Activated T-cell treated with anti-CD3 and anti-CD28 coated beads, Interleukin-2, amount 50 U/mL, for 1 hour (primary cell): ENCODE measurements around the gene ALK.

ENCODE experiments used
- DNase-seq: peaks from one replicate; pipeline ENCODE4 v3.0.0-alpha.2; 2020

ALK gene

GRCh38 chr2:29522951-29523669 is 398.3 kb downstream of the ALK start:
- no peak for DNase-seq

- DNase-seq: no peak
These were observed 401.4 kb downstream of the ALK start for GRCh38 chr2:29520001-29520400.

DNA sequence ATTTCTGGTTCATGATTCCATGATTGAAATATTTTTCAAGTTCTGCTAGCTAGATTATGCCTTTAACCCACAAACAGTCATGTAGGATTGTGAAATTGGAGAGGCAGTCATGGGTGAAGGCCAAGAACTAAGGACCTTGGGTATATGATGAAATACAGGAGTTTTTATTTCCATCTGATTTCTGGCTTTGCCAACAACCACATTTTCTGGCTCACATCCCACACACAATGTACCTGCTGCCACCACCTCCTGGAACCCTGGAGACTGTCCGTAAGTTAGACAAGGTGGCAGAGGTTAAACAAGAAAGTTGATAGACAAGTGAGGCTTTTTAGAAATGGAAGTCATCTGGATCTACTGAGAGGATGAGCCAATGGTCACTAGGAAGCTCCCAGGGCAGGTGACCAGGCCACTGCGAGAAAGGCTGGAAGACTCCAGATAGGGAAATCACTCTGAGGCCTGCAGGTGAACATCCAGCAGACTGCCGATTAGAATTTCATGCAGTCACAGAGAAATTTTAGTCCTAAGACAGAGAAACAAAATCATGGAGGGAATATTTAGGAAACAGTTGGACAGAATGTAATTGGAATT is 402.0 kb downstream of the ALK start:
- DNase-seq: no peak

DNA sequence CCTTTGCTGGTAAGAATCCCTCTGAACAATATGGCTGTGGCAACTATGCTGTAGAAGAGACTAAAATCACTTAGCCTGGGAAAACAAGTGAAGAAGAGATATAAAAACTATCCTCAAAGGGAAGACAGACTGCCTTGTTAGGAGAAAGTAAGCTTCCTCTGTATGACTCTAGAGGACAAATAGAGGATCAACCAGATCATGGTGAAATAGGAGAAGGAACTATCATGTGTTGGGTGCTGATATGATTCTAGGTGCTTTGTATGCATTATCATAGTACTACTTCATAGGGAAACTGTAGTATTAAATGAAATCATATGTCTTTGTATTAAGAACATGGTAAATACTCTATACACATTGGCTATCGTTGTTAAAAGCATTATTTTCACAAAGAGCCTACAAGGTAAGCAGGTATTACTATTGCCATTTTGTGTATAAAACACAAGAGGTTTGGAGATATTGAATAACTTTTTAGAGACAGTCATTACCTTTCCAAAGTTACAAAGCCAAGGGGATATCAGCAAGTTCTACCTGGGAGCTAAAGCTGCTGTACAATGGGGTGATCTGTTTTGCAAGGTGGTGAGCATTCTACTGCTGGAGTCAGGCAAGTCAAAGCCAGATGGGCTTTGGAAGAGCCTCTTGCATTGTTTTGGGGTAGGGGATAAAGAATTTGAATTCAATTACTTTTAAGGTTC is 402.6 kb downstream of the ALK start:
- no peak for DNase-seq

DNA sequence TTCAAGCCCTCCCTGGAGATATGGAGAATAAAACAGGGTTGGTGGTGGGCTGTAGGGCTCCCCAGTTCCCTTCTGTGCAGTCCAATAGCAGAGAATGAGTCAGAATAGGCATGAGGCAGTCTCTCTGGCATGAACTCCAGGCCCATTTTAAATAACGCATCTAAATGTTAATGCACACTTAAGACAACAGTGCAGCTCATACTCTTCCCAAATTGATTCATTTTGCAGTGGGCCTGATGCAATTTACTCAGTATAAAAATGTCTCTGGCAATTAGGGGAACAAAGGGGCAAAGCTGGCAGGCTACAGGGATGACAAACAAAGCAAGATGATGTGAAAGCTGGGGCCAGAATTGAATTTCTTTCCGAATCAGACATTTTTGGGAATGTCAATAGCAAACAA is 403.4 kb downstream of the ALK start:
- DNase-seq: no peak

GRCh38 chr2:29517413-29517812 is 404.0 kb downstream of the ALK start:
- no peak for DNase-seq

- no peak for DNase-seq
These were observed 404.6 kb downstream of the ALK start for GRCh38 chr2:29516767-29517166.

DNA sequence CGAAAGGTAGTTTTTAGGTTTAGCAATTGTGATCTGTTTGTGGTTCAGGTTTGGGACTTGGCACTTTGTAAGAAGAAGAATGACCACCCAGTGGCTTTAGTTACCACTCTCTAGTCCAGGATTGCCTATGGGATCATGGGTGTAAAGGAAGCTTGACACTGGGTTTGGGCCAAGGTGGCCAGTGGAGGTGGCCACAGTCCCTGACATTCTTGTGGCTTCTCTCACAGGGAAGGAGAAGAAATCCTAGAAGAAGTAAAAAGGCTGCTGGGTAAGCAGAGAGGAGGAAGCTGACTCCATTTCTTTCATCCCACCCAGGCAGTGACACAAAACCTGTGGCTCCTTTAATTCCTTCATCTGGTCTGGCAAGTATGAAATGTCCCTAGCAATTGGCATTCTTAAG is 411.5 kb downstream of the ALK start:
- no peak for DNase-seq

DNA sequence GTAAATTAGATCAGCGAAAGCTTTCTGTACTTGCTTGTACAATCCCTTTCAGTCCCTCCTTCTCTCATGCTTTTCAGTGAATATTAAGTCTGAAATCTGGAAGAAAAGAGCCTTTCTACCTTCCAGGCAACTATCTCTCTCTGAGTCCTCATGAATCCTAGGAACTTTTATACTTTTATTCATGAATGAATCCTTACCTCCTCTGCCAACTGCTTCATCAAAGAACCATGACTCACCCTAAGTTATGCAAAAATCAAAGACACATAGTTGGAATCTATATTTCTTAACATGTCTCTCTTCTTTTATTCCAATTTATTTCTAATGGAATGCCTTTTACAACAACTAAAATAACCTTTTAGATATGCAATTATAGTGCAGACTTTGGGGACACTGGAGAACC is 412.0 kb downstream of the ALK start:
- DNase-seq: no peak

DNA sequence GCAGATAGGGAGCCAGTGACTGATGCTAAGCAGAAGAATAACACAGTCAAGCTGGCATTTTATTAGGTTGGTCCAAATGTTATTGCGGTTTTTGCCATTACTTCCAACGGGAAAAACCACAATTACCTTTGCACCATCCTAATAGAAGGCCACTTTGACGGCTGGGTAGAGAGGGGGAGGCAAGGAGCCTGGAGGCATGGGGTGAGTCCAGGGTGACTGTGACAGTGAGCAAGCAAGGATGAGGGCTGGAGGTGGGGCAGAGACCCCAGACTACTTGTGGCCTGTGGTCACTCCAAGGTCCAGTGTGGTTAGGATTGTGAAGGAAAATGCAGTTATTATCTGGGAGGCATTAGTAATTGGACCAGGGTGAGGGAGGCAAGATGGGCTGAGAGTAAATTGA is 416.6 kb downstream of the ALK start:
- no peak for DNase-seq

DNA sequence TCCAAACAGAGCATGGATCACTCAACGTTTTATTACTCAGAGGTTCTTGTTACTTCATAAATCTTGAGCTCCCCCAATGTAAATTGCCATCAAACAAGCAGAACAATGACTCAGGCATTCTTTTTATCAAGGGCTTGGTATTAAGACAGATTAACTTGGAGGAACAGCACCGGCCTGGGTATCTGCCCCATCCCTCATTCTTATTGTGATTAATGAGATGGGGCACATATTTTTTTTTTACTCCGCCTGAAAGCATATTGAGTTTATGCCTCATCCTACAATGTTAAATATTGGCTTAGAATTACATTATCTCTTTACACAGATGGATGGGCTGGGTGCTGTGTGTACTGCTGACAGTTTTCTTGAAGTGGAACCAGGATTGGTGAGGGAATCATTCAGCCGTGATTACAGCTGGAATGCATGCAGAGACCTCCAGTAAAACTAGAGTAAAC is 418.9 kb downstream of the ALK start:
- DNase-seq: no peak

DNA sequence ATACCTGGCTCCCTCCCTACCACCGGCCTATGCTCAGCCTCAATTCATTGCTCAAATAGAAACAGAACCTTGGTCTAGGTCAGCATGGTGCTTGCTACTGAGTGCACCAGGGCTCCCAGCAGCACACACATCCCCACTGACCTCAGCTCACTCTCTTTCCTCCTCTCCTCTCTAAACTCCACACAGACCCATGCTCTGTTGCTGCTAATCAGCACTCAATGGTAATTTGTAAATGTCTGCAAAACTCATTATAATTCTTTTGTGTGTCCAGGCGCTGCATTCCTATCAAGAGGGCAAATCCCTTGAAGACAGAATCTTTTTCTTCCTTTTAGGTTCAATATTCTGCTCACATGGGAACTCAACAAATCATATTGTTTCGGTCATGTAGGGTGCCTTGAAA is 424.0 kb downstream of the ALK start:
- no peak for DNase-seq

GRCh38 chr2:29496198-29496597 is 425.2 kb downstream of the ALK start:
- no peak for DNase-seq

GRCh38 chr2:29495536-29496060 is 425.8 kb downstream of the ALK start:
- DNase-seq: no peak

DNA sequence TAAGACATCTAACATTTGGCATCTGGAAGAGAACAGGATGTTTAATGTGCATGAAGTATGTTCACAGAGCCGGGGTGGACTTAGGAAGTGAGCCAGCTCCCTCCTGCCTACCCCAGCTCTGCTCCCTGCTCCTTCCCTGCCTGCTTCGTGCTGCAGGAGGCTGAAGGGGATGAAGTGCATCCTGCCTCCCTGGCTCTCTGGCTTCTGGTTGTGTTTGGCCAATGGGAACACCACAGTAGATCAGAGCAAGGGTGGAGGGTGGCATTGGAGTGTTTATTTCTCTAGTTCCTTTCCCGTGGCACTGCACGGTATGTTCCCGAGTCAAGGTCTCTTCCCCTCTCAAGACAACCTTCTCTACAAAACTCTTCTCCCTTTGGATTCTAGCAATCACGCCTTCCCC is 426.3 kb downstream of the ALK start:
- DNase-seq: no peak

GRCh38 chr2:29492701-29493100 is 428.7 kb downstream of the ALK start:
- no peak for DNase-seq

DNA sequence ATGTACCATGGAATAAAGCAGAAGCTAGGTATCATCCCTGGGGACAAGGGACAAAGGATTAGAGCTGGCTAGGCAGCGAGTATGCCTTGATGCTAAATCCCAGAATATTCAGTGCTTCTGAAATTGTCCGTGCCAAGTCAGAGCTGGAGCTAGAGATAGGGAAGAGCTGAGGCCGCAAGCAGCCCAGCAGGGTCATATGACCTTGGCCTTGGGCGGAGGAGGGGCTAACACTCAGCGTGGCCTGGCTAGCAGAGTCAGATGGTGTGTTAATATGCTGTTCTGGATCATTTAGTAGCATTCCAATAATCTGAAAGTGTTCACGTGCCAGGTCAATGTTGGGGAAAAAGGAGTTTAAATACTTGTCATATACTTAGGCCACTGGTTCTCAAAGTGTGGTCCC is 431.3 kb downstream of the ALK start:
- DNase-seq: no peak

- no peak for DNase-seq
These were observed 431.8 kb downstream of the ALK start for GRCh38 chr2:29489568-29489967.

GRCh38 chr2:29487967-29488555 is 433.3 kb downstream of the ALK start:
- DNase-seq: no peak

DNA sequence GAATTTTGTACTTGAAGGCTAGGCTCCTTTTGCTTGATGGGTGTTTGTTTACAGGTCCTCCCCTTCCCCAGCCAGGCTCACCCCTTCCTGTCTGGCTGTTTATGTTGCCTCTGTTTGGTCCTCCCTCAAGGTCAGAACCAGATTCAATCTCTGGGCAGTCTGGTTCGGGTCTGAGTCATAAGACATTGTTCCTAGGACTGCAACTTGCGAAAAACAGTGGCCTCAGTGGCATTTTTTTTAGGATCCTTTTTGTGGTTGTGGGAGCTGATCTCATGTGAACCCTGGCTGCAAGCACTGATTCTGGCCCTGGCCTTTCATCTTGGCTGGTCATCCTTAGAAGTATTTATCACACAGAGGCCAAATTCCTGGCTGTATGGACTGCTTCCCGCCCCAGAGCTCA is 435.8 kb downstream of the ALK start:
- DNase-seq: no peak

DNA sequence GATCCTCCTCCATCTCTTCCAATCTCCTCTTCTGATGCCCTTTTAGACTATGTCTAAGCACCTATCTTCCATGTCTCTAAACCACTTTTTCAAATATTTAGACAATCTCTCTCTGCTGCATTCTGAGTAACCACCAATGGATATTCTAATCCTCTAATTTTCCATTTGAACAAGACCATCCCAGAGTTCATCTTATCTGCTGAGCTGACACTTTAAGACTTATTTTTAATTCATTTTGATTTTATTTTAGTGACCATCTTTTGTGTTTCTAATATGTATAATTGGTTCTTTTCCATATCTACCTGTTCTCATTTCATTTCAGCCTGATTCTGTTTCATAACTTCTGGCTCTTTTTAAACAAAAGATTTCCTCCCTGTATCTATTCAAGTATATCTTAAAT is 436.3 kb downstream of the ALK start:
- DNase-seq: no peak

- no peak for DNase-seq
These were observed 438.5 kb downstream of the ALK start for GRCh38 chr2:29482867-29483266.

DNA sequence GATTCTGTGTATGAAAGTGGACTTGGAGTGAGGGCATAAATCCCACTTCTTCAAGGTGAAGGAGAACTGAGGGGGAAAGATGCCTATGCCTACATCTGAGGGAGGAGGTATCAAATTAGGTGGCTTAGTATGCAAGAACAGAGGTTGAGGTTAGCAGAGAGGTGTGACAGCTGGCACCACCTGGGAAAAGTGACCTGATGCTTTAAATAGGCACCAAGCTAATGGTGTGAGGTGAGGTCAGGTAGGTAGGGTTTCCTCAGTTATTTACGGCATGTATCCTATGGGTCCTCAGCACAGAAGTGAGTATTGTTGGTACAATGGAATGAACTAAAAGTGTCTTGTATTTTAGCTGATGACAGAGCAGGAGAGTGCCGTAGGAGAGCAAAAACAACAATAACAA is 439.0 kb downstream of the ALK start:
- DNase-seq: no peak

GRCh38 chr2:29481313-29481712 is 440.1 kb downstream of the ALK start:
- DNase-seq: no peak
